Measurements from ENCODE around the gene B4GALNT1. TPM values are rescaled to one million over a fixed set of nuclear protein-coding genes. Genes with fewer than 3 reads are reported as not detected.

B4GALNT1 gene
- total RNA-seq, 1 experiment from 2014 or later: 31.3 TPM

DNA sequence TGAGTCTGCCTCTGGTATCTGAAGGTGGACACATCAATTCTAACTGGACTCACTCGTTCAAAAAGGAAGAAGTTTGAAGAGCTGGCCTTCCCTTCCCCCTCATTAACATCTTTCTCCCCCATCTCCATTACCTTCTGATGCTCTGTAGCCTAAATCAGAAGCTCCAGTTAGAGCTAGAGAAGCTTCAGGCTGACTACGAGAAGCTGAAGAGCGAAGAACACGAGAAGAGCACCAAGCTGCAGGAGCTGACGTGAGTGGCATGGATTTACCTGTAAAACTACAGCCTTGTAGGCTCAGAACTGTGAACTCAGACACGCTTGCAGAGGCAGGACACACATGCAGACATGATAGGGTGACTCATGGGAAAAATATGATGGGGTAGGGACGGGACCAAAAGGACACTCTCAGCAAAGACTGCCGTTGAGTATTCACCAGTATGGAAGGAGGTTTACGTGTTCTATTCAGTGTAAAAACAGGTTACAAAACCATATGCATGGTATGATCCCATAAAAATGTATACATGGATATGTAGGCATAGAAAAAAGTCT, 56.3 kb downstream of the B4GALNT1 start:
- no peaks in the 10 kb centered on the region for H3K4me1 ChIP-seq (ENCODE audit: control insufficient read depth in 1 of 2, insufficient read depth in 2 of 2, low read length in 2 of 2)
- no peak overlapping the region for H3K4me2 ChIP-seq (ENCODE audit: low read length)
- CTCF ChIA-PET: no interaction called here
- H3K4me3 ChIP-seq (replicated peaks in 1 of 2; ENCODE audit: low read depth in 1 of 2, low read length in 2 of 2): no peak overlapping the region
- no peaks in the 10 kb centered on the region for H3K27me3 ChIP-seq (ENCODE audit: insufficient read depth, low read length)
- H4K20me1 ChIP-seq (ENCODE audit: insufficient read depth): no peaks in the 10 kb centered on the region
- intact Hi-C loops (cut with micrococcal nuclease): no loop called here
- DNase-seq (ENCODE audit: low read depth, low spot score): no peak
- TF ChIP-seq POLR2AphosphoS5 (IDR thresholded peaks at IDR 0.05; ENCODE audit: low read depth, low read length) (no peak), EZH2 (IDR thresholded peaks at IDR 0.05) (no peak), YY1 (IDR thresholded peaks at IDR 0.05; ENCODE audit: extremely low read depth, insufficient replicate concordance, low read depth, low read length) (no peak), TCF7L2 (IDR thresholded peaks at IDR 0.05; ENCODE audit: borderline replicate concordance, extremely low read depth, insufficient read depth, insufficient read length) (no peak), CEBPB (IDR thresholded peaks at IDR 0.05; ENCODE audit: low read depth) (no peak), EGR1 (IDR thresholded peaks at IDR 0.05; ENCODE audit: low read depth) (no peak), SRF (IDR thresholded peaks at IDR 0.05; ENCODE audit: low read depth) (no peak), ZFX (IDR thresholded peaks at IDR 0.05) (no peak), ZNF274 (IDR thresholded peaks at IDR 0.05; ENCODE audit: low read depth, low read length) (no peak), SIN3A (IDR thresholded peaks at IDR 0.05; ENCODE audit: low read depth) (no peak), RAD21 (IDR thresholded peaks at IDR 0.05; ENCODE audit: low read depth) (no peak), ELF1 (IDR thresholded peaks at IDR 0.05; ENCODE audit: borderline replicate concordance, low read depth) (no peak), POLR2A (IDR thresholded peaks at IDR 0.05; ENCODE audit: borderline replicate concordance, extremely low read depth, insufficient read depth, insufficient read length) (no peak), SP1 (IDR thresholded peaks at IDR 0.05; ENCODE audit: low read depth) (no peak), CBX3 (IDR thresholded peaks at IDR 0.05; ENCODE audit: low read depth) (no peak), JUND (IDR thresholded peaks at IDR 0.05) (no peak)
- TF ChIP-seq, protein P1, sequence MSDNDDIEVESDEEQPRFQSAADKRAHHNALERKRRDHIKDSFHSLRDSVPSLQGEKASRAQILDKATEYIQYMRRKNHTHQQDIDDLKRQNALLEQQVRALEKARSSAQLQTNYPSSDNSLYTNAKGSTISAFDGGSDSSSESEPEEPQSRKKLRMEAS (IDR thresholded peaks at IDR 0.05): no peak
- TF ChIP-seq, protein P2, sequence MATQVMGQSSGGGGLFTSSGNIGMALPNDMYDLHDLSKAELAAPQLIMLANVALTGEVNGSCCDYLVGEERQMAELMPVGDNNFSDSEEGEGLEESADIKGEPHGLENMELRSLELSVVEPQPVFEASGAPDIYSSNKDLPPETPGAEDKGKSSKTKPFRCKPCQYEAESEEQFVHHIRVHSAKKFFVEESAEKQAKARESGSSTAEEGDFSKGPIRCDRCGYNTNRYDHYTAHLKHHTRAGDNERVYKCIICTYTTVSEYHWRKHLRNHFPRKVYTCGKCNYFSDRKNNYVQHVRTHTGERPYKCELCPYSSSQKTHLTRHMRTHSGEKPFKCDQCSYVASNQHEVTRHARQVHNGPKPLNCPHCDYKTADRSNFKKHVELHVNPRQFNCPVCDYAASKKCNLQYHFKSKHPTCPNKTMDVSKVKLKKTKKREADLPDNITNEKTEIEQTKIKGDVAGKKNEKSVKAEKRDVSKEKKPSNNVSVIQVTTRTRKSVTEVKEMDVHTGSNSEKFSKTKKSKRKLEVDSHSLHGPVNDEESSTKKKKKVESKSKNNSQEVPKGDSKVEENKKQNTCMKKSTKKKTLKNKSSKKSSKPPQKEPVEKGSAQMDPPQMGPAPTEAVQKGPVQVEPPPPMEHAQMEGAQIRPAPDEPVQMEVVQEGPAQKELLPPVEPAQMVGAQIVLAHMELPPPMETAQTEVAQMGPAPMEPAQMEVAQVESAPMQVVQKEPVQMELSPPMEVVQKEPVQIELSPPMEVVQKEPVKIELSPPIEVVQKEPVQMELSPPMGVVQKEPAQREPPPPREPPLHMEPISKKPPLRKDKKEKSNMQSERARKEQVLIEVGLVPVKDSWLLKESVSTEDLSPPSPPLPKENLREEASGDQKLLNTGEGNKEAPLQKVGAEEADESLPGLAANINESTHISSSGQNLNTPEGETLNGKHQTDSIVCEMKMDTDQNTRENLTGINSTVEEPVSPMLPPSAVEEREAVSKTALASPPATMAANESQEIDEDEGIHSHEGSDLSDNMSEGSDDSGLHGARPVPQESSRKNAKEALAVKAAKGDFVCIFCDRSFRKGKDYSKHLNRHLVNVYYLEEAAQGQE (IDR thresholded peaks at IDR 0.05; ENCODE audit: low read depth): no peak
- TF ChIP-seq, protein P3, sequence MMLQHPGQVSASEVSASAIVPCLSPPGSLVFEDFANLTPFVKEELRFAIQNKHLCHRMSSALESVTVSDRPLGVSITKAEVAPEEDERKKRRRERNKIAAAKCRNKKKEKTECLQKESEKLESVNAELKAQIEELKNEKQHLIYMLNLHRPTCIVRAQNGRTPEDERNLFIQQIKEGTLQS (IDR thresholded peaks at IDR 0.05): no peak
- TF ChIP-seq, protein P4, sequence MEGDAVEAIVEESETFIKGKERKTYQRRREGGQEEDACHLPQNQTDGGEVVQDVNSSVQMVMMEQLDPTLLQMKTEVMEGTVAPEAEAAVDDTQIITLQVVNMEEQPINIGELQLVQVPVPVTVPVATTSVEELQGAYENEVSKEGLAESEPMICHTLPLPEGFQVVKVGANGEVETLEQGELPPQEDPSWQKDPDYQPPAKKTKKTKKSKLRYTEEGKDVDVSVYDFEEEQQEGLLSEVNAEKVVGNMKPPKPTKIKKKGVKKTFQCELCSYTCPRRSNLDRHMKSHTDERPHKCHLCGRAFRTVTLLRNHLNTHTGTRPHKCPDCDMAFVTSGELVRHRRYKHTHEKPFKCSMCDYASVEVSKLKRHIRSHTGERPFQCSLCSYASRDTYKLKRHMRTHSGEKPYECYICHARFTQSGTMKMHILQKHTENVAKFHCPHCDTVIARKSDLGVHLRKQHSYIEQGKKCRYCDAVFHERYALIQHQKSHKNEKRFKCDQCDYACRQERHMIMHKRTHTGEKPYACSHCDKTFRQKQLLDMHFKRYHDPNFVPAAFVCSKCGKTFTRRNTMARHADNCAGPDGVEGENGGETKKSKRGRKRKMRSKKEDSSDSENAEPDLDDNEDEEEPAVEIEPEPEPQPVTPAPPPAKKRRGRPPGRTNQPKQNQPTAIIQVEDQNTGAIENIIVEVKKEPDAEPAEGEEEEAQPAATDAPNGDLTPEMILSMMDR (IDR thresholded peaks at IDR 0.05 in 2 of 3, conservative IDR thresholded peaks at IDR 0.05 in 1 of 3; ENCODE audit: borderline replicate concordance in 1 of 3, insufficient read depth in 1 of 3, low read depth in 2 of 3, low read length in 2 of 3): no peak
- H3K9me3 ChIP-seq (ENCODE audit: control insufficient read depth in 1 of 2, insufficient read depth in 1 of 2, low read depth in 1 of 2, low read length in 2 of 2): no peaks in the 10 kb centered on the region
- H2AFZ ChIP-seq (ENCODE audit: low read depth, low read length, poor library complexity, severe bottlenecking): no peak overlapping the region
- H3K36me3 ChIP-seq (ENCODE audit: control insufficient read depth in 1 of 2, insufficient read depth in 2 of 2, low read length in 2 of 2): peaks cover 0 to 14% of the 10 kb centered on the region in 2 experiments; a peak in 3 of 4 replicates
- RAD21 ChIA-PET (ENCODE audit: low non-redundant PET in 1 of 2, low total read pairs in 2 of 2, uncharacterized antibody in 2 of 2, unreplicated experiment in 2 of 2): no interaction called here
- POLR2A ChIA-PET: no interaction called here
- H3K79me2 ChIP-seq (ENCODE audit: insufficient read depth, low read length): no peaks in the 10 kb centered on the region
- H3K9me2 ChIP-seq (ENCODE audit: insufficient read depth): no peaks in the 10 kb centered on the region
- H3K27ac ChIP-seq (ENCODE audit: low read depth, low read length): no peak overlapping the region
- no peak for ATAC-seq
- no TSS peak for BruUV-seq (replicated peaks)
- no peak overlapping the region for H3K9ac ChIP-seq (ENCODE audit: low read length)

All from HCT116 (cell line).